HEK293 (cell line): ENCODE measurements around the gene TRIM8.

Experiments used
- EGR2 ChIP-seq: fragments of 450-650 bp; formaldehyde crosslinking; IDR thresholded peaks from 2 replicates; pipeline ENCODE4 v1.5.1; 2016; ENCODE audit warnings: low read depth, missing biosample characterization, missing genetic modification characterization
- GLI4 ChIP-seq: fragments of 450-650 bp; formaldehyde crosslinking; IDR thresholded peaks from 2 replicates; pipeline ENCODE4 v1.5.1; 2016; ENCODE audit warnings: missing biosample characterization, missing genetic modification characterization
- KLF7 ChIP-seq: fragments of 450-650 bp; formaldehyde crosslinking; IDR thresholded peaks from 2 replicates; pipeline ENCODE4 v1.5.1; 2016; ENCODE audit warnings: missing biosample characterization, missing genetic modification characterization, borderline replicate concordance
- ZBTB17 ChIP-seq: fragments of 450-650 bp; formaldehyde crosslinking; IDR thresholded peaks from 2 replicates; pipeline ENCODE4 v1.5.1; 2016; ENCODE audit warnings: missing biosample characterization, missing genetic modification characterization
- ZNF121 ChIP-seq: fragments of 450-650 bp; formaldehyde crosslinking; IDR thresholded peaks from 2 replicates; pipeline ENCODE4 v1.5.1; 2016; ENCODE audit warnings: missing biosample characterization, missing genetic modification characterization
- ZNF132 ChIP-seq: fragments of 450-650 bp; formaldehyde crosslinking; IDR thresholded peaks from 2 replicates; pipeline ENCODE4 v1.5.1; 2017; ENCODE audit warnings: missing biosample characterization, missing genetic modification characterization, borderline replicate concordance
- ZNF133 ChIP-seq: fragments of 450-650 bp; formaldehyde crosslinking; IDR thresholded peaks from 2 replicates; pipeline ENCODE4 v1.5.1; 2016; ENCODE audit warnings: missing biosample characterization, missing genetic modification characterization
- ZNF140 ChIP-seq: fragments of 450-650 bp; formaldehyde crosslinking; IDR thresholded peaks from 2 replicates; pipeline ENCODE4 v1.5.1; 2016; ENCODE audit warnings: missing biosample characterization, missing genetic modification characterization
- ZNF146 ChIP-seq: fragments of 450-650 bp; formaldehyde crosslinking; IDR thresholded peaks from 2 replicates; pipeline ENCODE4 v1.5.1; 2016; ENCODE audit warnings: missing biosample characterization, missing genetic modification characterization
- ZNF266 ChIP-seq: fragments of 450-650 bp; formaldehyde crosslinking; IDR thresholded peaks from 2 replicates; pipeline ENCODE4 v1.5.1; 2016; ENCODE audit warnings: missing biosample characterization, missing genetic modification characterization, low read depth
- ZNF335 ChIP-seq: fragments of 450-650 bp; formaldehyde crosslinking; conservative IDR thresholded peaks from 2 replicates; pipeline ENCODE4 v1.5.1; 2016; ENCODE audit warnings: missing biosample characterization, missing genetic modification characterization
- ZNF510 ChIP-seq: fragments of 450-650 bp; formaldehyde crosslinking; IDR thresholded peaks from 2 replicates; pipeline ENCODE4 v1.5.1; 2018; ENCODE audit warnings: mild to moderate bottlenecking, missing genetic modification characterization, missing biosample characterization; ENCODE audit not compliant: insufficient replicate concordance
- ZNF529 ChIP-seq: fragments of 450-650 bp; formaldehyde crosslinking; IDR thresholded peaks from 2 replicates; pipeline ENCODE4 v1.5.1; 2017; ENCODE audit warnings: missing genetic modification characterization, missing biosample characterization; ENCODE audit not compliant: insufficient replicate concordance
- ZNF560 ChIP-seq: fragments of 450-650 bp; formaldehyde crosslinking; IDR thresholded peaks from 2 replicates; pipeline ENCODE4 v1.5.1; 2017; ENCODE audit warnings: missing biosample characterization, missing genetic modification characterization, borderline replicate concordance
- ZNF768 ChIP-seq: fragments of 450-650 bp; formaldehyde crosslinking; IDR thresholded peaks from 2 replicates; pipeline ENCODE4 v1.5.1; 2018; ENCODE audit warnings: missing biosample characterization, mild to moderate bottlenecking, missing genetic modification characterization
- ZNF785 ChIP-seq: fragments of 450-650 bp; formaldehyde crosslinking; IDR thresholded peaks from 2 replicates; pipeline ENCODE4 v1.5.1; 2016; ENCODE audit warnings: missing biosample characterization, missing genetic modification characterization
- TF ChIP-seq, protein P1 (sequence below): fragments of 450-650 bp; formaldehyde crosslinking; IDR thresholded peaks from 2 replicates; pipeline ENCODE4 v1.5.1; 2016; ENCODE audit warnings: missing biosample characterization, missing genetic modification characterization
- TF ChIP-seq, protein P2 (sequence below): fragments of 450-650 bp; formaldehyde crosslinking; IDR thresholded peaks from 2 replicates; pipeline ENCODE4 v1.5.1; 2016; ENCODE audit warnings: missing biosample characterization, missing genetic modification characterization
- TF ChIP-seq, protein P3 (sequence below): fragments of 450-650 bp; formaldehyde crosslinking; IDR thresholded peaks from 2 replicates; pipeline ENCODE4 v1.5.1; 2016; ENCODE audit warnings: missing biosample characterization, missing genetic modification characterization, borderline replicate concordance
- TF ChIP-seq, protein P4 (sequence below): fragments of 450-650 bp; formaldehyde crosslinking; IDR thresholded peaks from 2 replicates; pipeline ENCODE4 v1.5.1; 2016; ENCODE audit warnings: missing biosample characterization, missing genetic modification characterization
- TF ChIP-seq, protein P5 (sequence below): IDR thresholded peaks from 2 replicates; pipeline ENCODE4 v1.6.1; 2011; ENCODE audit warnings: mild to moderate bottlenecking, low read depth, low read length, borderline replicate concordance
- TF ChIP-seq, protein P6 (sequence below): fragments of 450-650 bp; formaldehyde crosslinking; IDR thresholded peaks from 2 replicates; pipeline ENCODE4 v1.5.1; 2016; ENCODE audit warnings: missing biosample characterization, missing genetic modification characterization
- TF ChIP-seq, protein P7 (sequence below): fragments of 450-650 bp; IDR thresholded peaks from 2 replicates; pipeline ENCODE4 v1.5.1; 2018; ENCODE audit warnings: missing biosample characterization, mild to moderate bottlenecking, missing genetic modification characterization

TRIM8 gene

DNA sequence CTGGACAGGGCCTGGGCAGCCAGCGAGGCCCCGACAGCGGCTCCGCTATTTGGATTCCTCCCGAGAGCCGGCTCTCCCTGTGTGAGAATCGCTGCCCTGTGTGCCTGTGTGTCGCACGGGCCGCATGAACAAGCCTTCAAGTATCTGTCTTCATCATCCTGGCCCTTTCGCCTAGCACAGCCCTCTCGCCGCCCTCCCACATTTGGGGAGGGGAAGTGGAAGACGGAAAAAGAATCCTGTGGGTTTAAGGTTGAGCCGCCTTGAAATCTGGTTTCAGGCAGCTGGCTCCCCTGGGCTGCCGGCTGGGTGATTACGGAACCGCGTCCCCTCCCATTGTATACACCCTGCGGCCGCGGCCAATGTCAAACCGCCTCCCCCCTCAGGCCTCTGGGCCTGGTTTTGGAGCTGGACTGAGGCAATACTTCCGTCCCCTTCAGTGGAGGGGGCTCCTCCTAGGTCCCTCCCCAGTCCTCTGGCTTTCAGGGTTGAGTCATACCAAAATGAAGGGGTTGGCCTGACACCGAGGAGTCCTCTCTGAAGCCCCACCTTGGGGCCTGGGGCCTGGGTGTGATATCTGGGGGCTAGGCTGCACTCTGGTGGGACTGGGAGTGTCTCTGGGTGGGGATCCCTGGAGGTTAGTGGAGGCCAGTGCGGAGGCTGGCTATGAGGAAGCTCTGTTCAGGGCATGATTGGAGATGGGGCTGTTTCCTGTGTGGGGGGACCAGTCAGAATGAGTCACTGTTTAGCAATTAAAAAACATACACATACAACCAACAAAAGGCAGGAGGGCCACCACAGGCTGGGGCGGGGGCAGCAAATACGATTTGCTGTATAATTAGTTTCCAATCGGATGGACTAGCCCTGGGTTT, 1.7 kb downstream of the TRIM8 start (continued):
- TF ChIP-seq, protein P1, sequence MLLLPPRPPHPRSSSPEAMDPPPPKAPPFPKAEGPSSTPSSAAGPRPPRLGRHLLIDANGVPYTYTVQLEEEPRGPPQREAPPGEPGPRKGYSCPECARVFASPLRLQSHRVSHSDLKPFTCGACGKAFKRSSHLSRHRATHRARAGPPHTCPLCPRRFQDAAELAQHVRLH (tag by site-specific recombination) = no peak
- TF ChIP-seq ZNF146 = no peak
- TF ChIP-seq, protein P2, sequence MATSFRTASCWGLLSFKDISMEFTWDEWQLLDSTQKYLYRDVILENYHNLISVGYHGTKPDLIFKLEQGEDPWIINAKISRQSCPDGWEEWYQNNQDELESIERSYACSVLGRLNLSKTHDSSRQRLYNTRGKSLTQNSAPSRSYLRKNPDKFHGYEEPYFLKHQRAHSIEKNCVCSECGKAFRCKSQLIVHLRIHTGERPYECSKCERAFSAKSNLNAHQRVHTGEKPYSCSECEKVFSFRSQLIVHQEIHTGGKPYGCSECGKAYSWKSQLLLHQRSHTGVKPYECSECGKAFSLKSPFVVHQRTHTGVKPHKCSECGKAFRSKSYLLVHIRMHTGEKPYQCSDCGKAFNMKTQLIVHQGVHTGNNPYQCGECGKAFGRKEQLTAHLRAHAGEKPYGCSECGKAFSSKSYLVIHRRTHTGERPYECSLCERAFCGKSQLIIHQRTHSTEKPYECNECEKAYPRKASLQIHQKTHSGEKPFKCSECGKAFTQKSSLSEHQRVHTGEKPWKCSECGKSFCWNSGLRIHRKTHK (tag by site-specific recombination) = no peak
- TF ChIP-seq ZNF510 (tag by site-specific recombination) = no peak
- 0 out of 2 replicates have a peak, but pooled peaks have one; percentile 35 for TF ChIP-seq KLF7 (tag by site-specific recombination)
- TF ChIP-seq ZNF529 (tag by site-specific recombination) = no peak
- TF ChIP-seq ZNF266 (tag by site-specific recombination) = no peak
- TF ChIP-seq, protein P3, sequence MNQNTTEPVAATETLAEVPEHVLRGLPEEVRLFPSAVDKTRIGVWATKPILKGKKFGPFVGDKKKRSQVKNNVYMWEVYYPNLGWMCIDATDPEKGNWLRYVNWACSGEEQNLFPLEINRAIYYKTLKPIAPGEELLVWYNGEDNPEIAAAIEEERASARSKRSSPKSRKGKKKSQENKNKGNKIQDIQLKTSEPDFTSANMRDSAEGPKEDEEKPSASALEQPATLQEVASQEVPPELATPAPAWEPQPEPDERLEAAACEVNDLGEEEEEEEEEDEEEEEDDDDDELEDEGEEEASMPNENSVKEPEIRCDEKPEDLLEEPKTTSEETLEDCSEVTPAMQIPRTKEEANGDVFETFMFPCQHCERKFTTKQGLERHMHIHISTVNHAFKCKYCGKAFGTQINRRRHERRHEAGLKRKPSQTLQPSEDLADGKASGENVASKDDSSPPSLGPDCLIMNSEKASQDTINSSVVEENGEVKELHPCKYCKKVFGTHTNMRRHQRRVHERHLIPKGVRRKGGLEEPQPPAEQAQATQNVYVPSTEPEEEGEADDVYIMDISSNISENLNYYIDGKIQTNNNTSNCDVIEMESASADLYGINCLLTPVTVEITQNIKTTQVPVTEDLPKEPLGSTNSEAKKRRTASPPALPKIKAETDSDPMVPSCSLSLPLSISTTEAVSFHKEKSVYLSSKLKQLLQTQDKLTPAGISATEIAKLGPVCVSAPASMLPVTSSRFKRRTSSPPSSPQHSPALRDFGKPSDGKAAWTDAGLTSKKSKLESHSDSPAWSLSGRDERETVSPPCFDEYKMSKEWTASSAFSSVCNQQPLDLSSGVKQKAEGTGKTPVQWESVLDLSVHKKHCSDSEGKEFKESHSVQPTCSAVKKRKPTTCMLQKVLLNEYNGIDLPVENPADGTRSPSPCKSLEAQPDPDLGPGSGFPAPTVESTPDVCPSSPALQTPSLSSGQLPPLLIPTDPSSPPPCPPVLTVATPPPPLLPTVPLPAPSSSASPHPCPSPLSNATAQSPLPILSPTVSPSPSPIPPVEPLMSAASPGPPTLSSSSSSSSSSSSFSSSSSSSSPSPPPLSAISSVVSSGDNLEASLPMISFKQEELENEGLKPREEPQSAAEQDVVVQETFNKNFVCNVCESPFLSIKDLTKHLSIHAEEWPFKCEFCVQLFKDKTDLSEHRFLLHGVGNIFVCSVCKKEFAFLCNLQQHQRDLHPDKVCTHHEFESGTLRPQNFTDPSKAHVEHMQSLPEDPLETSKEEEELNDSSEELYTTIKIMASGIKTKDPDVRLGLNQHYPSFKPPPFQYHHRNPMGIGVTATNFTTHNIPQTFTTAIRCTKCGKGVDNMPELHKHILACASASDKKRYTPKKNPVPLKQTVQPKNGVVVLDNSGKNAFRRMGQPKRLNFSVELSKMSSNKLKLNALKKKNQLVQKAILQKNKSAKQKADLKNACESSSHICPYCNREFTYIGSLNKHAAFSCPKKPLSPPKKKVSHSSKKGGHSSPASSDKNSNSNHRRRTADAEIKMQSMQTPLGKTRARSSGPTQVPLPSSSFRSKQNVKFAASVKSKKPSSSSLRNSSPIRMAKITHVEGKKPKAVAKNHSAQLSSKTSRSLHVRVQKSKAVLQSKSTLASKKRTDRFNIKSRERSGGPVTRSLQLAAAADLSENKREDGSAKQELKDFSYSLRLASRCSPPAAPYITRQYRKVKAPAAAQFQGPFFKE (tag by site-specific recombination) = no peak
- TF ChIP-seq, protein P4, sequence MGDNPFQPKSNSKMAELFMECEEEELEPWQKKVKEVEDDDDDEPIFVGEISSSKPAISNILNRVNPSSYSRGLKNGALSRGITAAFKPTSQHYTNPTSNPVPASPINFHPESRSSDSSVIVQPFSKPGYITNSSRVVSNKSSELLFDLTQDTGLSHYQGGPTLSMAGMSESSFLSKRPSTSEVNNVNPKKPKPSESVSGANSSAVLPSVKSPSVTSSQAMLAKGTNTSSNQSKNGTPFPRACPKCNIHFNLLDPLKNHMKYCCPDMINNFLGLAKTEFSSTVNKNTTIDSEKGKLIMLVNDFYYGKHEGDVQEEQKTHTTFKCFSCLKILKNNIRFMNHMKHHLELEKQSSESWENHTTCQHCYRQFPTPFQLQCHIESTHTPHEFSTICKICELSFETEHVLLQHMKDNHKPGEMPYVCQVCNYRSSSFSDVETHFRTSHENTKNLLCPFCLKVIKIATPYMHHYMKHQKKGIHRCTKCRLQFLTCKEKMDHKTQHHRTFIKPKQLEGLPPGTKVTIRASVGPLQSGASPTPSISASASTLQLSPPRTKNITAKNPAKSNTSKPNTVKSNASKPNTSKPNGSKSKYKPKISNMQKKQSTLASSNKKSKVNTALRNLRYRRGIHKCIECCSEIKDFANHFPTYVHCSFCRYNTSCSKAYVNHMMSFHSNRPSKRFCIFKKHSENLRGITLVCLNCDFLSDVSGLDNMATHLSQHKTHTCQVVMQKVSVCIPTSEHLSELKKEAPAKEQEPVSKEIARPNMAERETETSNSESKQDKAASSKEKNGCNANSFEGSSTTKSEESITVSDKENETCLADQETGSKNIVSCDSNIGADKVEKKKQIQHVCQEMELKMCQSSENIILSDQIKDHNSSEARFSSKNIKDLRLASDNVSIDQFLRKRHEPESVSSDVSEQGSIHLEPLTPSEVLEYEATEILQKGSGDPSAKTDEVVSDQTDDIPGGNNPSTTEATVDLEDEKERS = no peak
- no peak for TF ChIP-seq ZNF133 (tag by site-specific recombination)
- no peak for TF ChIP-seq ZNF560 (tag by site-specific recombination)
- no peak for TF ChIP-seq ZNF132 (tag by site-specific recombination)
- no peak for TF ChIP-seq GLI4 (tag by site-specific recombination)
- TF ChIP-seq, protein P5, sequence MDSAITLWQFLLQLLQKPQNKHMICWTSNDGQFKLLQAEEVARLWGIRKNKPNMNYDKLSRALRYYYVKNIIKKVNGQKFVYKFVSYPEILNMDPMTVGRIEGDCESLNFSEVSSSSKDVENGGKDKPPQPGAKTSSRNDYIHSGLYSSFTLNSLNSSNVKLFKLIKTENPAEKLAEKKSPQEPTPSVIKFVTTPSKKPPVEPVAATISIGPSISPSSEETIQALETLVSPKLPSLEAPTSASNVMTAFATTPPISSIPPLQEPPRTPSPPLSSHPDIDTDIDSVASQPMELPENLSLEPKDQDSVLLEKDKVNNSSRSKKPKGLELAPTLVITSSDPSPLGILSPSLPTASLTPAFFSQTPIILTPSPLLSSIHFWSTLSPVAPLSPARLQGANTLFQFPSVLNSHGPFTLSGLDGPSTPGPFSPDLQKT = no peak
- no peak for TF ChIP-seq ZNF768 (tag by site-specific recombination)
- TF ChIP-seq, protein P6, sequence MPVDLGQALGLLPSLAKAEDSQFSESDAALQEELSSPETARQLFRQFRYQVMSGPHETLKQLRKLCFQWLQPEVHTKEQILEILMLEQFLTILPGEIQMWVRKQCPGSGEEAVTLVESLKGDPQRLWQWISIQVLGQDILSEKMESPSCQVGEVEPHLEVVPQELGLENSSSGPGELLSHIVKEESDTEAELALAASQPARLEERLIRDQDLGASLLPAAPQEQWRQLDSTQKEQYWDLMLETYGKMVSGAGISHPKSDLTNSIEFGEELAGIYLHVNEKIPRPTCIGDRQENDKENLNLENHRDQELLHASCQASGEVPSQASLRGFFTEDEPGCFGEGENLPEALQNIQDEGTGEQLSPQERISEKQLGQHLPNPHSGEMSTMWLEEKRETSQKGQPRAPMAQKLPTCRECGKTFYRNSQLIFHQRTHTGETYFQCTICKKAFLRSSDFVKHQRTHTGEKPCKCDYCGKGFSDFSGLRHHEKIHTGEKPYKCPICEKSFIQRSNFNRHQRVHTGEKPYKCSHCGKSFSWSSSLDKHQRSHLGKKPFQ (tag by site-specific recombination) = no peak
- no peak for TF ChIP-seq EGR2
- TF ChIP-seq ZNF335 = peak; percentile 38
- no peak for TF ChIP-seq ZNF121
- TF ChIP-seq ZNF140 (tag by site-specific recombination) = no peak
- TF ChIP-seq, protein P7, sequence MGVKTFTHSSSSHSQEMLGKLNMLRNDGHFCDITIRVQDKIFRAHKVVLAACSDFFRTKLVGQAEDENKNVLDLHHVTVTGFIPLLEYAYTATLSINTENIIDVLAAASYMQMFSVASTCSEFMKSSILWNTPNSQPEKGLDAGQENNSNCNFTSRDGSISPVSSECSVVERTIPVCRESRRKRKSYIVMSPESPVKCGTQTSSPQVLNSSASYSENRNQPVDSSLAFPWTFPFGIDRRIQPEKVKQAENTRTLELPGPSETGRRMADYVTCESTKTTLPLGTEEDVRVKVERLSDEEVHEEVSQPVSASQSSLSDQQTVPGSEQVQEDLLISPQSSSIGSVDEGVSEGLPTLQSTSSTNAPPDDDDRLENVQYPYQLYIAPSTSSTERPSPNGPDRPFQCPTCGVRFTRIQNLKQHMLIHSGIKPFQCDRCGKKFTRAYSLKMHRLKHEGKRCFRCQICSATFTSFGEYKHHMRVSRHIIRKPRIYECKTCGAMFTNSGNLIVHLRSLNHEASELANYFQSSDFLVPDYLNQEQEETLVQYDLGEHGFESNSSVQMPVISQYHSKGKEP (tag by site-specific recombination) = no peak
- no peak for TF ChIP-seq ZNF785
- peak; percentile 7; the same call in 1 of the 2 replicates for TF ChIP-seq ZBTB17 (tag by site-specific recombination)
